MCF 10A (cell line): ENCODE measurements around the gene RMND5B. TPM values are rescaled to one million over a fixed set of nuclear protein-coding genes. Genes with fewer than 3 reads are reported as not detected.

Experiments
- BruUV-seq: library from RNA; stranded (reverse); fragments of 400-500 nt; replicated peaks from 2 replicates; lab custom pipeline; 2021; lab: Mats Ljungman, UMichigan
- CTCF ChIA-PET: fragments of 300-600 bp; sonication (Branson Sonifier 250); formaldehyde crosslinking; extraction: SDS; loops from one replicate; lab custom pipeline; 2021; ENCODE audit warnings: antibody characterized with exemption, inconsistent platforms; lab: Yijun Ruan, JAX
- POLR2A ChIA-PET: fragments of 300-600, 350-650 bp; sonication (Branson Sonifier 250); formaldehyde crosslinking; extraction: SDS; loops from one replicate; lab custom pipeline; 2020; ENCODE audit warnings: antibody characterized with exemption, inconsistent platforms; lab: Yijun Ruan, JAX
- DNase-seq: peaks from one replicate; pipeline ENCODE4 v3.0.0-alpha.2; 2018; ENCODE audit not compliant: unreplicated experiment
- H3K27ac Mint-ChIP-seq: one replicate; pipeline ENCODE4 v1.8.0; 2022; ENCODE audit warnings: mild to moderate bottlenecking, low read depth, mixed read lengths; ENCODE audit not compliant: unreplicated experiment
- H3K27me3 Mint-ChIP-seq: one replicate; pipeline ENCODE4 v1.8.0; 2022; ENCODE audit warnings: mixed read lengths; ENCODE audit not compliant: insufficient read depth, unreplicated experiment
- H3K36me3 Mint-ChIP-seq: one replicate; pipeline ENCODE4 v1.8.0; 2022; ENCODE audit warnings: mild to moderate bottlenecking, moderate library complexity, mixed read lengths; ENCODE audit not compliant: insufficient read depth, unreplicated experiment
- H3K4me1 Mint-ChIP-seq: one replicate; pipeline ENCODE4 v1.8.0; 2022; ENCODE audit warnings: mixed read lengths; ENCODE audit not compliant: insufficient read depth, unreplicated experiment
- H3K4me3 Mint-ChIP-seq: one replicate; pipeline ENCODE4 v1.8.0; 2022; ENCODE audit warnings: mild to moderate bottlenecking, moderate library complexity, mixed read lengths; ENCODE audit not compliant: unreplicated experiment
- H3K9me3 Mint-ChIP-seq: one replicate; pipeline ENCODE4 v1.8.0; 2022; ENCODE audit warnings: mixed read lengths; ENCODE audit not compliant: unreplicated experiment
- intact Hi-C: fragments of 100-400 bp; cut with micrococcal nuclease; formaldehyde crosslinking; loops from 2 replicates; pipeline ENCODE4 v1.14.1; 2022
- total RNA-seq: library from RNA; stranded (reverse); gene quantifications from 2 replicates; pipeline ENCODE4 v1.2.3, GENCODE V29; 2022
- TF ChIP-seq, protein P1 (sequence below): fragments of 200-600 bp; IDR thresholded peaks from one replicate; pipeline ENCODE4 v1.8.0; 2022; ENCODE audit warnings: antibody characterized with exemption, mild to moderate bottlenecking; ENCODE audit not compliant: unreplicated experiment

RMND5B gene
- total RNA-seq, 1 experiment from 2014 or later, result 53.0 TPM

DNA sequence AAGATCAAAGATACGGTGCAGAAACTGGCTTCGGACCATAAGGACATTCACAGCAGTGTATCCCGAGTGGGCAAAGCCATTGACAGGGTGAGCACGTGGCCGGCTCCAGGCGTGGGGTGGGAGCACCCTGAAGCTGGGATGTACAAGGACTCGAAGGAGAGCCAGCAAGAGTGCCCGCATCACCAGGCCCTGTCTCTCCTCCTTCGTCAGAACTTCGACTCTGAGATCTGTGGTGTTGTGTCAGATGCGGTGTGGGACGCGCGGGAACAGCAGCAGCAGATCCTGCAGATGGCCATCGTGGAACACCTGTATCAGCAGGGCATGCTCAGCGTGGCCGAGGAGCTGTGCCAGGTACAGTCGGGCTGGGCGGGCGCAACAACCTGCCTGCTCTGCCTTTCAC is 11.8 kb downstream of the RMND5B start:
- H3K27me3 Mint-ChIP-seq, result no peaks in the 10 kb centered on the region
- intact Hi-C loops, result no loop called here
- TF ChIP-seq, protein P1, sequence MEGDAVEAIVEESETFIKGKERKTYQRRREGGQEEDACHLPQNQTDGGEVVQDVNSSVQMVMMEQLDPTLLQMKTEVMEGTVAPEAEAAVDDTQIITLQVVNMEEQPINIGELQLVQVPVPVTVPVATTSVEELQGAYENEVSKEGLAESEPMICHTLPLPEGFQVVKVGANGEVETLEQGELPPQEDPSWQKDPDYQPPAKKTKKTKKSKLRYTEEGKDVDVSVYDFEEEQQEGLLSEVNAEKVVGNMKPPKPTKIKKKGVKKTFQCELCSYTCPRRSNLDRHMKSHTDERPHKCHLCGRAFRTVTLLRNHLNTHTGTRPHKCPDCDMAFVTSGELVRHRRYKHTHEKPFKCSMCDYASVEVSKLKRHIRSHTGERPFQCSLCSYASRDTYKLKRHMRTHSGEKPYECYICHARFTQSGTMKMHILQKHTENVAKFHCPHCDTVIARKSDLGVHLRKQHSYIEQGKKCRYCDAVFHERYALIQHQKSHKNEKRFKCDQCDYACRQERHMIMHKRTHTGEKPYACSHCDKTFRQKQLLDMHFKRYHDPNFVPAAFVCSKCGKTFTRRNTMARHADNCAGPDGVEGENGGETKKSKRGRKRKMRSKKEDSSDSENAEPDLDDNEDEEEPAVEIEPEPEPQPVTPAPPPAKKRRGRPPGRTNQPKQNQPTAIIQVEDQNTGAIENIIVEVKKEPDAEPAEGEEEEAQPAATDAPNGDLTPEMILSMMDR, result no peak
- ChIA-PET CTCF (interaction anchor here (0.5 to 12.4 kb wide), 5 partner anchors 9 to 225 kb away, joined by 3 to 286 read pairs (median 34); partner anchors contain the start of genes NHP2 and RMND5B), POLR2A (interaction anchor here (0.9 to 9.3 kb wide), 4 partner anchors 9 to 65 kb away, joined by 3 to 123 read pairs (median 4); partner anchors contain the start of gene NHP2)
- peaks cover 20% of the 10 kb centered on the region for H3K4me1 Mint-ChIP-seq
- no peaks in the 10 kb centered on the region for H3K9me3 Mint-ChIP-seq
- DNase-seq, result no peak
- H3K36me3 Mint-ChIP-seq, result peaks cover 88% of the 10 kb centered on the region
- H3K27ac Mint-ChIP-seq, result no peak overlapping the region
- no TSS peak for BruUV-seq
- H3K4me3 Mint-ChIP-seq, result no peak overlapping the region

DNA sequence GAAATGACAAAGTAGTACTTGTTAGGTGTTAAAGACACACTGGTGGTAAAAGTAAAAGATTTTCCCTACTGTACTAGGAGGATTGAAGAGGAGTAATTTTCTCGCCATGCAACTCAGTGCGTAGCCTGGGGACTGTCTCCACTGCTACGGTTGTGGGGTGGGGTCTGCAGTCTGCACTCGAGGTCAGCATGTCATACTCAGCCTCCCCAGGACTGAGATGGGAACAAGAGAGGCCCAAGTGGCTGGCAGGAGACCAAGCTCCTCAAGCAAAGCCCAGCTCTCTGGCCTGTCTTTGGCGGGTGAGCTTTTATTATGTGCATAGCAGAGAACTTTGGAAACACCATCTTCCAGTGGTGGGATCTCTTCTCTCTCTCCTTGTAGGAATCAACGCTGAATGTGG is 12.4 kb downstream of the RMND5B start:
- DNase-seq, result no peak
- H3K9me3 Mint-ChIP-seq, result no peaks in the 10 kb centered on the region
- no peak overlapping the region for H3K4me3 Mint-ChIP-seq
- no TSS peak for BruUV-seq
- H3K27me3 Mint-ChIP-seq, result no peaks in the 10 kb centered on the region
- TF ChIP-seq, protein P1, result no peak
- H3K27ac Mint-ChIP-seq, result no peak overlapping the region
- ChIA-PET POLR2A (interaction anchor here (1.0 to 9.3 kb wide), 4 partner anchors 9 to 66 kb away, joined by 4 to 123 read pairs (median 4); no protein-coding TSS in a partner anchor), CTCF (interaction anchor here (0.5 to 12.4 kb wide), 7 partner anchors 9 to 225 kb away, joined by 3 to 286 read pairs (median 4); partner anchors contain the start of genes NHP2 and RMND5B)
- peaks cover 24% of the 10 kb centered on the region for H3K4me1 Mint-ChIP-seq
- intact Hi-C loops, result no loop called here
- peaks cover 94% of the 10 kb centered on the region for H3K36me3 Mint-ChIP-seq

DNA sequence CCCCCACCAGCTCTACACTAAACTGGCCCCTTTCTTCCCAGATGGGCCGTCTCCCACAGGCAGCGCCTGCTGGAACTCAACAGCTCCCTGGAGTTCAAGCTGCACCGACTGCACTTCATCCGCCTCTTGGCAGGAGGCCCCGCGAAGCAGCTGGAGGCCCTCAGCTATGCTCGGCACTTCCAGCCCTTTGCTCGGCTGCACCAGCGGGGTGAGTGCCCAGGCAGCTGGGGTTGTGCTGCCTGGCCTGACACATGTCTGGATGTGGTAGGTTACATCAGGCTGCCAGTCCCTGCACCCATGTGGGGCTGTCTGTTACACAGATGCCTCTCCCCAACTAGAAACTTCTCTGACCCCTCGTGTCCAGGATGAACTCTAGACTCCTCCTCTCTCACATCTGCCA is 13.1 kb downstream of the RMND5B start:
- no peak for DNase-seq
- H3K36me3 Mint-ChIP-seq, result peaks cover 95% of the 10 kb centered on the region
- ChIA-PET POLR2A (interaction anchor here (1.4 to 9.3 kb wide), 4 partner anchors 10 to 66 kb away, joined by 4 to 123 read pairs (median 10); partner anchors contain the start of gene RMND5B), CTCF (interaction anchor here (0.6 to 12.4 kb wide), 7 partner anchors 10 to 570 kb away, joined by 3 to 286 read pairs (median 4); partner anchors contain the start of genes NHP2 and RMND5B)
- H3K9me3 Mint-ChIP-seq, result no peaks in the 10 kb centered on the region
- peaks cover 24% of the 10 kb centered on the region for H3K4me1 Mint-ChIP-seq
- H3K27me3 Mint-ChIP-seq, result no peaks in the 10 kb centered on the region
- H3K27ac Mint-ChIP-seq, result no peak overlapping the region
- no TSS peak for BruUV-seq
- no peak overlapping the region for H3K4me3 Mint-ChIP-seq
- TF ChIP-seq, protein P1, result no peak
- intact Hi-C loops, result no loop called here

DNA sequence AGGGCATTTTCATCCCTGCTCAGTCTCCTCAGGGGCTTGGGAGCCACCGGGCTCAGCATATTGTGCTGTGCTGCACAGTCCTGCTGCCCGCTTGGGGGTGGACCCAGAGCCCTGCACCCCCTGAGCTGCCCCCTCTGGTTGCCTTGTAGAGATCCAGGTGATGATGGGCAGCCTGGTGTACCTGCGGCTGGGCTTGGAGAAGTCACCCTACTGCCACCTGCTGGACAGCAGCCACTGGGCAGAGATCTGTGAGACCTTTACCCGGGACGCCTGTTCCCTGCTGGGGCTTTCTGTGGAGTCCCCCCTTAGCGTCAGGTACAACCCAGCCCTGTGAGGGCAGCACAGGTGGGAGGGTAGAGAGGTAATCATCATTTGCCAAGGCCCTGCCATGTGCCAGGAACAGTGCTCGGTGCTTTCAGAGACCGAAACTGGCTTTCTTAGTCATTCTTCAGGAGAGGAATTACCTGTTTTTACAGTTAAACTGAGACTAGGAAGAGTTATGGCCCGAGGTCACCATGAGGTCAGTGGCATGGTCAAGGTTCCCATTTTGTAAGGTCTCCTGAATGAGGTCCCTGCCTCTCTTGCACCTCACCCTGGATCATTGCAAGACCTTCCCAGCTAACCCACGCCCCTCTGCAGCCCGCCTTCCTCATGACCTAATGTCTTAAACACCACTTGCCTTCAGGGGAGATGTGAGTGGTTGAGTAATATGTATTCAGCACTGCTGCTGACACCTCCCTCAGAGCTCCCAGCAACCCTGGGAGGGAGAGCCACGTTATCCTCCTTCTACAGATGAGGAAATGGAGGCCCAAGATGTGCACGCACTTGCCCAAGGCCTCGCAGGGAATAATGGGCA is 15.4 kb downstream of the RMND5B start:
- Mint-ChIP-seq H3K36me3 (peaks cover 91% of the 10 kb centered on the region), H3K27me3 (no peaks in the 10 kb centered on the region), H3K27ac (peak overlapping the region; percentile 37), H3K4me1 (peaks cover 24% of the 10 kb centered on the region), H3K4me3 (no peak overlapping the region), H3K9me3 (no peaks in the 10 kb centered on the region)
- no TSS peak for BruUV-seq
- intact Hi-C loops, result loop anchor here (1.0 kb wide), 1 partner anchor 70 kb away; no protein-coding TSS in a partner anchor
- TF ChIP-seq, protein P1, result peak; percentile 93
- ChIA-PET POLR2A (interaction anchor here (0.6 to 9.3 kb wide), 12 partner anchors 8 to 1413 kb away, joined by 3 to 123 read pairs (median 4); partner anchors contain the start of gene RMND5B), CTCF (interaction anchor here (0.6 to 12.4 kb wide), 18 partner anchors 9 to 108 kb away, joined by 3 to 286 read pairs (median 3); partner anchors contain the start of genes NHP2 and RMND5B)
- peak; percentile 85 for DNase-seq
